Activated CD8-positive, alpha-beta memory T cell treated with anti-CD3 and anti-CD28 coated beads, Interleukin-2, amount 50 U/mL, for 4 hours (primary cell): Measurements from ENCODE around the gene RER1.

Experiments used
- DNase-seq: peaks from one replicate; pipeline ENCODE4 v3.0.0-alpha.2; 2020

RER1 gene

GRCh38 chr1:2391041-2391930, at the start of gene RER1, which contains the start of gene MORN1:
RER1 (plus strand) TSS chr1:2391841; CDS start chr1:2395791, 3,950 bp downstream.
MORN1 (minus strand) TSS chr1:2391554; CDS start chr1:2391533, 21 bp downstream.
- peak; percentile 99 for DNase-seq

- no peak for DNase-seq
Measured at GRCh38 chr1:2342384-2343022, 49.1 kb upstream of the RER1 start.

- no peak for DNase-seq
Measured at GRCh38 chr1:2343023-2343935, 48.4 kb upstream of the RER1 start.

- DNase-seq = no peak
Measured at GRCh38 chr1:2344121-2344681, 47.4 kb upstream of the RER1 start.

- DNase-seq = no peak
Measured at GRCh38 chr1:2344744-2345296, 46.8 kb upstream of the RER1 start.

GRCh38 chr1:2345297-2346075, 46.2 kb upstream of the RER1 start:
- peak; percentile 11 for DNase-seq

GRCh38 chr1:2346691-2347408, 44.8 kb upstream of the RER1 start:
- peak; percentile 13 for DNase-seq

GRCh38 chr1:2347409-2347785, 44.2 kb upstream of the RER1 start:
- DNase-seq = peak; percentile 10

GRCh38 chr1:2347896-2348295, 43.7 kb upstream of the RER1 start:
- DNase-seq = peak; percentile 9

GRCh38 chr1:2348346-2349325, 43.0 kb upstream of the RER1 start:
- peak; percentile 6 for DNase-seq

- no peak for DNase-seq
Measured at GRCh38 chr1:2349806-2350205, 41.8 kb upstream of the RER1 start.

- DNase-seq = peak; percentile 11
Measured at GRCh38 chr1:2350501-2350900, 41.1 kb upstream of the RER1 start.

- DNase-seq = peak; percentile 12
Measured at GRCh38 chr1:2350911-2351655, 40.6 kb upstream of the RER1 start.

- no peak for DNase-seq
Measured at GRCh38 chr1:2351723-2352122, 39.9 kb upstream of the RER1 start.

GRCh38 chr1:2352341-2352896, 39.2 kb upstream of the RER1 start:
- peak; percentile 9 for DNase-seq

GRCh38 chr1:2352897-2353550, 38.6 kb upstream of the RER1 start:
- DNase-seq = peak; percentile 9

- DNase-seq = no peak
Measured at GRCh38 chr1:2353551-2354438, 37.8 kb upstream of the RER1 start.
